Thyroid gland (tissue), 4 donors: ENCODE results near the gene CACNA1G. TPM values are rescaled to one million over a fixed set of nuclear protein-coding genes. Genes with fewer than 3 reads are reported as not detected.

Source experiments
- DNase-seq, 2 donors: peaks; one replicate each; pipeline ENCODE4 v3.0.0-alpha.2; 2019
- H3K27ac ChIP-seq, 3 donors: fragments of 200-600 bp; sonication (generic); 1 replicate in 2 of 3; 2 replicates in 1 of 3; pipeline ENCODE4 v1.5.1; 2016 to 2019; ENCODE audit warnings: mild to moderate bottlenecking in 1 of 3, moderate library complexity in 1 of 3
- H3K27me3 ChIP-seq: fragments of 200-600 bp; sonication (generic); one replicate; pipeline ENCODE4 v1.5.1; 2019
- H3K36me3 ChIP-seq, 2 donors: fragments of 200-600 bp; sonication (generic); one replicate each; pipeline ENCODE4 v1.5.1; 2016 to 2019
- H3K4me1 ChIP-seq, 2 donors: fragments of 200-600 bp; sonication (generic); one replicate each; pipeline ENCODE4 v1.5.1; 2017 to 2019
- H3K4me3 ChIP-seq, 3 donors: fragments of 200-600 bp; sonication (generic); replicated peaks in 1 of 3; 1 replicate in 2 of 3; 2 replicates in 1 of 3; pipeline ENCODE4 v1.5.1; 2016; ENCODE audit warnings: mild to moderate bottlenecking in 1 of 3
- H3K9me3 ChIP-seq: fragments of 200-600 bp; sonication (generic); one replicate; pipeline ENCODE4 v1.5.1; 2017
- CTCF ChIP-seq, 6 experiments: fragments of 200-600 bp in 3 of 6; fragments of 450-650 bp in 3 of 6; sonication (generic) in 3 of 6; IDR thresholded peaks; one replicate each; pipeline ENCODE4 v1.5.1; 2016 to 2019; ENCODE audit warnings: antibody characterized with exemption in 6 of 6, mild to moderate bottlenecking in 2 of 6, inconsistent platforms in 1 of 6, moderate library complexity in 1 of 6
- POLR2A ChIP-seq, 2 donors: fragments of 450-650 bp; IDR thresholded peaks; one replicate each; pipeline ENCODE4 v1.6.1; 2017; ENCODE audit warnings: antibody characterized with exemption in 2 of 2, mild to moderate bottlenecking in 2 of 2, moderate library complexity in 1 of 2
- WGBS, 2 donors: methylation state at CpG; one replicate each; pipeline ENCODE4 v1.1.5; 2017; 5-methylcytosine and 5-hydroxymethylcytosine counted together
- intact Hi-C: fragments of 100-400 bp; cut with DNase I; formaldehyde crosslinking; loops from one replicate; pipeline ENCODE4 v1.15.1; 2023
- total RNA-seq, 4 donors: library from RNA; depleted of rRNA; stranded (reverse); fragments of >200 nt; gene quantifications; one replicate each; pipeline ENCODE4 v1.2.3, GENCODE V29; 2016

Gene CACNA1G
- total RNA-seq, 4 donors from 2014 or later: 0.13 to 3.3 (median 0.52) TPM

GRCh38 chr17:50627036-50627781 lies 66.7 kb downstream of the CACNA1G start:
- Histone ChIP-seq H3K4me3 (no peak overlapping the region), H3K9me3 (no peaks in the 10 kb centered on the region), H3K27ac (no peak overlapping the region), H3K4me1 (peaks cover 31 to 33% of the 10 kb centered on the region in 2 donors), H3K27me3 (no peaks in the 10 kb centered on the region), H3K36me3 (no peaks in the 10 kb centered on the region)
- TF ChIP-seq POLR2A (IDR thresholded peaks at IDR 0.05): no peak
- TF ChIP-seq CTCF (IDR thresholded peaks at IDR 0.05): no peak
- no peak for DNase-seq
- intact Hi-C loops: loop anchor here (10.0 kb wide), 1 partner anchor 142 kb away; no protein-coding TSS in a partner anchor
- 91 to 92% methylated on average over 17 of the region's 17 CpGs for WGBS, 2 donors

- intact Hi-C loops: loop anchor here (10.0 kb wide), 1 partner anchor 143 kb away; no protein-coding TSS in a partner anchor
- DNase-seq: peak; percentile 65 to 71
- Histone ChIP-seq H3K27ac (peak overlapping the region; percentile 18 to 45 (median 31)), H3K4me3 (no peak overlapping the region), H3K9me3 (no peaks in the 10 kb centered on the region), H3K27me3 (no peaks in the 10 kb centered on the region), H3K36me3 (no peaks in the 10 kb centered on the region), H3K4me1 (peaks cover 31 to 33% of the 10 kb centered on the region in 2 donors)
- TF ChIP-seq POLR2A (IDR thresholded peaks at IDR 0.05) (no peak), CTCF (IDR thresholded peaks at IDR 0.05) (no peak)
- 33 to 42% methylated on average over 13 to 16 of the region's 17 CpGs for WGBS, 2 donors
Observed at GRCh38 chr17:50627782-50628601, 67.5 kb downstream of the CACNA1G start.

GRCh38 chr17:50629902-50630301 lies 69.4 kb downstream of the CACNA1G start:
- Histone ChIP-seq H3K27ac (no peak overlapping the region), H3K4me3 (no peak overlapping the region), H3K27me3 (no peaks in the 10 kb centered on the region), H3K9me3 (no peaks in the 10 kb centered on the region), H3K36me3 (no peaks in the 10 kb centered on the region), H3K4me1 (peaks cover 38% of the 10 kb centered on the region in 2 donors)
- 80 to 82% methylated on average over 6 of the region's 6 CpGs for WGBS, 2 donors
- no peak for DNase-seq
- intact Hi-C loops: loop anchor here (5.0 to 10.0 kb wide), 3 partner anchors 52 to 145 kb away; no protein-coding TSS in a partner anchor
- TF ChIP-seq CTCF (IDR thresholded peaks at IDR 0.05) (no peak), POLR2A (IDR thresholded peaks at IDR 0.05) (no peak)

- H3K36me3 ChIP-seq: no peaks in the 10 kb centered on the region
- H3K9me3 ChIP-seq: no peaks in the 10 kb centered on the region
- WGBS, 2 donors: 65 to 69% methylated on average over 6 to 7 of the region's 7 CpGs
- DNase-seq: peak; percentile 84 to 87
- intact Hi-C loops: loop anchor here (5.0 kb wide), 2 partner anchors 52 to 67 kb away; no protein-coding TSS in a partner anchor
- no peak overlapping the region for H3K4me3 ChIP-seq
- H3K4me1 ChIP-seq: peaks cover 36 to 38% of the 10 kb centered on the region in 2 donors
- H3K27me3 ChIP-seq: no peaks in the 10 kb centered on the region
- no peak overlapping the region for H3K27ac ChIP-seq
- TF ChIP-seq CTCF (IDR thresholded peaks at IDR 0.05) (peak; percentile 72 to 98 (median 94)), POLR2A (IDR thresholded peaks at IDR 0.05) (no peak)
Observed at GRCh38 chr17:50630524-50631194, 70.1 kb downstream of the CACNA1G start.
